Activated B cell treated with CpG ODN at 0.5 μM for 24 hours (primary cell): Measurements from ENCODE around the gene UBE2Q1. TPM values are rescaled to one million over a fixed set of nuclear protein-coding genes. Genes with fewer than 3 reads are reported as not detected.

Source experiments
- ATAC-seq: fragments of 200-7000 bp; cut with Tn5 transposase; one replicate; pipeline ENCODE4 v1.10.0; 2021; ENCODE audit warnings: low read depth, mild to moderate bottlenecking, moderate library complexity
- CTCF ChIA-PET: fragments of 350-600 bp; sonication (Branson Sonifier 250); formaldehyde crosslinking; loops from one replicate; lab custom pipeline; 2021; ENCODE audit warnings: antibody characterized with exemption; lab: Charles Lee
- POLR2A ChIA-PET: fragments of 350-600 bp; sonication (Branson Sonifier 250); formaldehyde crosslinking; loops from one replicate; lab custom pipeline; 2021; ENCODE audit warnings: antibody characterized with exemption; lab: Charles Lee
- DNase-seq: peaks from one replicate; pipeline ENCODE4 v3.0.0; 2022
- H3K27ac Mint-ChIP-seq: one replicate; pipeline ENCODE4 v1.8.0; 2020; ENCODE audit warnings: mixed read lengths
- H3K27me3 Mint-ChIP-seq: one replicate; pipeline ENCODE4 v1.8.0; 2021; ENCODE audit warnings: mixed read lengths
- H3K36me3 Mint-ChIP-seq: one replicate; pipeline ENCODE4 v1.8.0; 2021; ENCODE audit warnings: low read depth, mixed read lengths
- H3K4me1 Mint-ChIP-seq: one replicate; pipeline ENCODE4 v1.8.0; 2021; ENCODE audit warnings: mixed read lengths
- H3K4me3 Mint-ChIP-seq: one replicate; pipeline ENCODE4 v1.8.0; 2020; ENCODE audit warnings: mild to moderate bottlenecking, mixed read lengths
- H3K9me3 Mint-ChIP-seq: one replicate; pipeline ENCODE4 v1.8.0; 2020; ENCODE audit warnings: mixed read lengths
- CTCF ChIP-seq: fragments of 200-600 bp; IDR thresholded peaks from one replicate; pipeline ENCODE4 v1.8.0; 2022; ENCODE audit warnings: antibody characterized with exemption, mild to moderate bottlenecking
- intact Hi-C: fragments of 100-400 bp; cut with micrococcal nuclease; formaldehyde crosslinking; loops from one replicate; pipeline ENCODE4 v1.15.1; 2024
- total RNA-seq: library from RNA; stranded (reverse); gene quantifications from 2 replicates; pipeline ENCODE4 v1.2.3, GENCODE V29; 2022

The UBE2Q1 gene
- total RNA-seq, 1 donor from 2014 or later, result 104 TPM

- POLR2A ChIA-PET, result no interaction called here
- no peak overlapping the region for H3K27ac Mint-ChIP-seq
- ATAC-seq, result no peak
These were observed 16.3 kb upstream of the UBE2Q1 start for GRCh38 chr1:154574716-154575115.

GRCh38 chr1:154573168-154573510 is 14.7 kb upstream of the UBE2Q1 start:
- Mint-ChIP-seq H3K4me1 (no peaks in the 10 kb centered on the region), H3K27me3 (peaks cover 31% of the 10 kb centered on the region), H3K4me3 (no peak overlapping the region), H3K36me3 (peaks cover 1% of the 10 kb centered on the region), H3K27ac (no peak overlapping the region), H3K9me3 (no peaks in the 10 kb centered on the region)
- POLR2A ChIA-PET, result no interaction called here
- CTCF ChIA-PET, result no interaction called here
- intact Hi-C loops, result no loop called here
- no peak for ATAC-seq
- TF ChIP-seq CTCF, result no peak
- DNase-seq, result no peak

More at GRCh38 chr1:154574716-154575115, 16.3 kb upstream of the UBE2Q1 start:
- Mint-ChIP-seq H3K36me3 (peaks cover 17% of the 10 kb centered on the region), H3K9me3 (no peaks in the 10 kb centered on the region), H3K27me3 (peaks cover 17% of the 10 kb centered on the region), H3K4me1 (no peaks in the 10 kb centered on the region), H3K4me3 (no peak overlapping the region)
- CTCF ChIA-PET, result no interaction called here
- no peak for DNase-seq
- intact Hi-C loops, result no loop called here
- TF ChIP-seq CTCF, result no peak

- TF ChIP-seq CTCF, result no peak
- DNase-seq (no peak), ATAC-seq (no peak)
- intact Hi-C loops, result no loop called here
- Mint-ChIP-seq H3K27ac (no peak overlapping the region), H3K4me3 (no peak overlapping the region), H3K36me3 (no peaks in the 10 kb centered on the region), H3K9me3 (no peaks in the 10 kb centered on the region), H3K27me3 (peaks cover 36% of the 10 kb centered on the region), H3K4me1 (peaks cover under 1% of the 10 kb centered on the region)
- CTCF ChIA-PET, result no interaction called here
- POLR2A ChIA-PET, result interaction anchor here (0.6 kb wide), 1 partner anchor 9 kb away, joined by 4 read pairs; no protein-coding TSS in a partner anchor
These were observed 14.2 kb upstream of the UBE2Q1 start for GRCh38 chr1:154572468-154573167.

- ChIA-PET CTCF (no interaction called here), POLR2A (interaction anchor here (0.6 kb wide), 1 partner anchor 73 kb away, joined by 3 read pairs; no protein-coding TSS in a partner anchor)
- Mint-ChIP-seq H3K27me3 (peaks cover 40% of the 10 kb centered on the region), H3K4me3 (no peak overlapping the region), H3K36me3 (no peaks in the 10 kb centered on the region), H3K27ac (no peak overlapping the region), H3K4me1 (peaks cover 3% of the 10 kb centered on the region), H3K9me3 (no peaks in the 10 kb centered on the region)
- ATAC-seq (no peak), DNase-seq (no peak)
- intact Hi-C loops, result no loop called here
- TF ChIP-seq CTCF, result no peak
These were observed 13.5 kb upstream of the UBE2Q1 start for GRCh38 chr1:154571964-154572288.

GRCh38 chr1:154571244-154571963 is 12.9 kb upstream of the UBE2Q1 start:
- DNase-seq, result no peak
- ChIA-PET CTCF (no interaction called here), POLR2A (interaction anchor here (0.6 kb wide), 1 partner anchor 74 kb away, joined by 3 read pairs; no protein-coding TSS in a partner anchor)
- Mint-ChIP-seq H3K36me3 (no peaks in the 10 kb centered on the region), H3K27me3 (peaks cover 46% of the 10 kb centered on the region), H3K4me1 (peaks cover 3% of the 10 kb centered on the region), H3K9me3 (no peaks in the 10 kb centered on the region), H3K27ac (no peak overlapping the region), H3K4me3 (no peak overlapping the region)
- no peak for ATAC-seq
- intact Hi-C loops, result no loop called here
- no peak for TF ChIP-seq CTCF
